Right lobe of liver (tissue), 6 donors: ENCODE data around the gene DAP. TPM values are rescaled to one million over a fixed set of nuclear protein-coding genes. Genes with fewer than 3 reads are reported as not detected.

Experiments
- ATAC-seq, 4 donors: fragments of 200-7000 bp; cut with Tn5 transposase; one replicate each; pipeline ENCODE4 v1.9.1; 2020; ENCODE audit warnings: mild to moderate bottlenecking in 4 of 4, moderate library complexity in 4 of 4
- DNase-seq, 3 donors: peaks; one replicate each; pipeline ENCODE4 v3.0.0-alpha.2; 2020
- H3K27ac ChIP-seq, 3 donors: fragments of 200-600 bp; one replicate each; pipeline ENCODE4 v1.8.0; 2022
- H3K27me3 ChIP-seq, 2 donors: fragments of 200-600 bp; one replicate each; pipeline ENCODE4 v1.8.0; 2022
- H3K36me3 ChIP-seq, 4 donors: fragments of 200-600 bp; sonication (generic) in 1 of 4; one replicate each; pipeline versions ENCODE4 v1.5.1 to v1.8.0; 2017 to 2022; ENCODE audit warnings: control low read depth in 1 of 4
- H3K4me1 ChIP-seq, 4 donors: fragments of 200-600 bp; sonication (generic) in 1 of 4; one replicate each; pipeline versions ENCODE4 v1.5.1 to v1.8.0; 2017 to 2022; ENCODE audit warnings: control low read depth in 1 of 4
- H3K4me3 ChIP-seq, 3 donors: fragments of 200-600 bp; one replicate each; pipeline ENCODE4 v1.8.0; 2022
- H3K9me3 ChIP-seq, 4 donors: fragments of 200-600 bp; sonication (generic) in 1 of 4; one replicate each; pipeline versions ENCODE4 v1.5.1 to v1.8.0; 2017 to 2022; ENCODE audit warnings: control low read depth in 1 of 4
- CTCF ChIP-seq, 4 donors: fragments of 200-600 bp in 3 of 4; fragments of 450-650 bp in 1 of 4; IDR thresholded peaks; one replicate each; pipeline versions ENCODE4 v1.5.1 to v1.8.0; 2016 to 2022; ENCODE audit warnings: antibody characterized with exemption in 4 of 4, mild to moderate bottlenecking in 2 of 4
- POLR2A ChIP-seq: fragments of 450-650 bp; IDR thresholded peaks from one replicate; pipeline ENCODE4 v1.6.1; 2017; ENCODE audit warnings: antibody characterized with exemption, mild to moderate bottlenecking
- WGBS: methylation state at CpG from one replicate; pipeline ENCODE4 v1.1.6; 2018; ENCODE audit warnings: low coverage, low lambda C conversion rate; ENCODE audit not compliant: insufficient coverage; ENCODE audit errors: missing lambda C conversion rate; 5-methylcytosine and 5-hydroxymethylcytosine counted together
- intact Hi-C, 2 donors: fragments of 100-400 bp; cut with DNase I; formaldehyde crosslinking; loops; one replicate each; pipeline versions ENCODE4 v1.11.2 to v1.14.1; 2022
- total RNA-seq, 6 experiments: library from RNA; depleted of rRNA in 2 of 6; stranded (reverse); fragments of >200 nt in 2 of 6; fragmentation: NEBNext Ultra II Directional in 3 of 6; extraction: Animal tissue kit (Norgen Biotek cat#: 25700) in 3 of 6; gene quantifications; one replicate each; pipeline versions ENCODE4 v1.1.0 to v1.2.4, GENCODE V29; 2016 to 2023
- donor health status: DM: no; HTN: yes; CAD: no.
- donor health status: DM: no; HTN: no; CAD: no.
- donor health status: DM: no; HTN: no; CAD: no.
- donor health status: DM: no; HTN: yes; CAD: no.
- donor health status: DM: no; HTN: yes; CAD: no.

The DAP gene
- total RNA-seq, 6 experiments from 2014 or later = 97.0 to 126 (median 104) TPM

DNA sequence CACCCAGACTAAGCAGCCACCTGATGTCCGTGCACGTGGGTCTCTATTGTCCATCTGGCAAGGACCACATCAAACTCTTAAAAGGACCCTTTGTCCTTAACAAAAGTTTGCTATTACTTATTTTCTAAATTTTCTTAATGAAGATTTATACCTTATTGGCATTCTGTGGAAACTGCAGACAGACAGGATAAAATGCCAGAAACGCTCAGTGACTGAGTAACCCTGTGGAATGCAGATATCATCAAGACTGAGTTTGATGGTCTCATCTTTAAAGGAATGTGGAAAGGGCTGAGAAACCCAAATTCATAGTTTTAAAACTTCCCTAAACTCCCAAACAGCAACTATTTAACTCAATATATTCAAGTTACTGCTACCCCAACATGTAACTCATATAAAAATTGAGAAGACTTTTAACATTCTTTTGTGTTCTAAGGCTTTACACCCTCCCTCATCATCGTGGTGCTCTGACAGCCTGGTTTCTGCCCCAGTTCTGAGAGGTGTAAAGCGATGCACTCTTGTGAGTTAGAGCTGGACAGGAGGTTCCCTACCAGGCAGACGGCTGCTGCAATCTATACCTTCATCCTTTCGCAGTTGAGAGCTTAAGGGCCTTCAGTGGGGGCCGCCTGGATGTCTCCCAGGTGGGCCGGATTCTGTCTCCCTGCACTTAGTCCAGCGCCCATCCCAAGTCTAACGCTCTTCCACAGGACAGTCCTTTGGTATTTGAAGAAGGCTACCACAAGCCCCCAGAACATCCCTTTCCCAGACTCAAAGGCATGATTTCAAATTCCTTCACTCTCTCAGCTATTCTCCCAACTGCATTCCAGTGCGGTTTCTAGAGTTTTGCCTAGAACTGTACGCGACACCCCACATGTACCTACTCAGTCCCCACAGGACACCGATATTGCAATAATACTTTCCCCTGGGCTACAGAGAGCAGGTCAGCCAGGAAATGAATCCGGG, 68.9 kb downstream of the DAP start:
- WGBS = 86% methylated on average over 13 of the region's 16 CpGs

DNA sequence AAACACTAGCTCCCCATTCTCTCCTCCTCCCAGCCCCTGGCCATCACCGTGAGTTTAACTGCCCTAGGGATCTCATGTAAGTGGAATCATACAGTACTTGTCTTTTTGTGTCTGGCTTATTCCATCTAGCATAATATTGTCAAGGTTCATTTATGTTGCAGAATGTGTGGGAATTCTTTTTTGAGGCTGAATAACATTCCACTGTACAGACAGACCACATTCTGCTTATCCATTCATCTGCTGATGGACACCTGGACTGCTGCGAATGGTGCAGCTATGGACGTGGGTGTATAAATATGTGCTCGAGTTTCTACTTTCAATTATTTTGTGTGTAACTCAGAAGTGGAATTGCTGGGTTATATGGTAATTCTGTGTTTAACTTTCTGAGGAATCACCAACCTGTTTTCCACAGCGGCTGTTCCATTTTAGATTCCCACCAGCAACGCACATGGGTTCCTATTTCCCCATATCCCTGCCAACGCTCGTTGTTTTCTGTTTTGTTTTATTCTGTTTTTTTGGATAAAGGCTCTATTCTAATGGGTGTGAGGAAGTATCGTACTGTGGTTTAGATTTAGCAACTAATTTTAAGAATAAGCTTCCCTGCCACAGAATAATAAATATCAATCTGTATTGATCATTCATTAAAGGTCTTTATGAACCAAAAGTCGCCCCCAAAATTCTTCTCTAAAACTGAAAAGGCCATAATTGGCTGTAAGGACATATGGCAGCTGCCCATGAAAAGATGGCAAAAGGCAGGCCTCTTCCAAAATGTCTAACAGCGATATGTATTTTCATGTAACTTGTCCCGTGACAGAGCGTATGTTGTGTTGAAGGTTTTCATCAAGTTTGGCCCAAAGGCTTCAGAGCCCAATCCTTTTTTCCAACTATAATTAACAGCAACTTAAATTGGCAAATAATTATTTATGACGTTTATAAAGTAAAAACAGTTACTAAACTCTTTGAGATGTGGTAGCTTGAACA, 70.3 kb downstream of the DAP start:
- no peak for DNase-seq
- no peak overlapping the region for H3K27ac ChIP-seq
- intact Hi-C loops = loop anchor here in 1 of 2 donors (10.0 kb wide), 1 partner anchor 164 kb away; no protein-coding TSS in a partner anchor
- no peaks in the 10 kb centered on the region for H3K27me3 ChIP-seq
- ATAC-seq = no peak
- H3K4me1 ChIP-seq = no peaks in the 10 kb centered on the region
- WGBS = 85% methylated on average over 14 of the region's 14 CpGs
- H3K36me3 ChIP-seq = no peaks in the 10 kb centered on the region
- no peak overlapping the region for H3K4me3 ChIP-seq
- no peaks in the 10 kb centered on the region for H3K9me3 ChIP-seq
- TF ChIP-seq POLR2A (no peak), CTCF (IDR thresholded peaks at IDR 0.05) (no peak)

More for the DNA sequence above, 68.9 kb downstream of the DAP start:
- Histone ChIP-seq H3K27me3 (no peaks in the 10 kb centered on the region), H3K9me3 (no peaks in the 10 kb centered on the region), H3K36me3 (no peaks in the 10 kb centered on the region), H3K4me1 (no peaks in the 10 kb centered on the region), H3K4me3 (no peak overlapping the region), H3K27ac (no peak overlapping the region)
- DNase-seq (no peak), ATAC-seq (no peak)
- intact Hi-C loops = loop anchor here in 1 of 2 donors (10.0 kb wide), 1 partner anchor 163 kb away; no protein-coding TSS in a partner anchor
- TF ChIP-seq POLR2A (no peak), CTCF (IDR thresholded peaks at IDR 0.05) (no peak)

- DNase-seq = no peak
- no peak overlapping the region for H3K27ac ChIP-seq
- ATAC-seq = peak; percentile 19 to 67 (median 26)
- H3K9me3 ChIP-seq = no peaks in the 10 kb centered on the region
- intact Hi-C loops = loop anchor here in 1 of 2 donors (10.0 kb wide), 1 partner anchor 165 kb away; no protein-coding TSS in a partner anchor
- H3K36me3 ChIP-seq = peaks cover 0 to 4% (median 0%) of the 10 kb centered on the region in 4 donors
- H3K4me3 ChIP-seq = no peak overlapping the region
- H3K4me1 ChIP-seq = no peaks in the 10 kb centered on the region
- TF ChIP-seq POLR2A (no peak), CTCF (IDR thresholded peaks at IDR 0.05) (peak in 1 of 4 donors; percentile 15)
- 76% methylated on average over 3 of the region's 11 CpGs for WGBS
- H3K27me3 ChIP-seq = no peaks in the 10 kb centered on the region
Measured at GRCh38 chr5:10689391-10690081, 71.5 kb downstream of the DAP start.

DNA sequence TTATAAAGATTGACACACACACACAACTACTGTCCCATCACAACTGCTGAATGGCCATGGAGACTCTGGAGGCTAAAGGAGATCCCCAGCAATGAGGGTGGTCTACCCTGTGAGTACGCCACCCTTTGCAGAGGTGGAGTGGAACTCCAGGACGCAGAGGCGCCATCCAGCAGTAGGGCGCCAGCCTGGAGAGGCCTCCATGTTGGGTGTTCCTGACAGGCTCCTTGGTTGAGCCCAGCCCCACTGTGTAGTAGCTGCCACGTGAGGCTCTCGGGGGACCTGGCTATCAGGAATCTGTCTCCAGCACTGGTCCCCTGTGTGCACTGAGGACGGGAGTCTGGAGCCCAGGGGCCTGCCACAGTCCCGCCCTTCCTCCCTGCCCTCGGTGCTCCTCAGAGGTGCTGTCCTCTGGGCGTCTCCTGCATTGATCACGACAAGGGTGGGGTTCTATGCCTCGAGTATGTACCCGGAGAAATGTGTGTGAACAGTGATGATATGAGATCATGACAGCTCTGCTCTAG, 72.3 kb downstream of the DAP start:
- peak in 3 of 4 donors; percentile 10 to 29 (median 12) for ATAC-seq
- no peaks in the 10 kb centered on the region for H3K9me3 ChIP-seq
- H3K36me3 ChIP-seq = peaks cover 0 to 4% (median 0%) of the 10 kb centered on the region in 4 donors
- no peaks in the 10 kb centered on the region for H3K27me3 ChIP-seq
- TF ChIP-seq POLR2A (no peak), CTCF (IDR thresholded peaks at IDR 0.05) (no peak)
- H3K27ac ChIP-seq = no peak overlapping the region
- H3K4me3 ChIP-seq = no peak overlapping the region
- WGBS = 100% methylated on average over 1 of the region's 13 CpGs
- no peak for DNase-seq
- no peaks in the 10 kb centered on the region for H3K4me1 ChIP-seq
- intact Hi-C loops = no loop called here
